ENCODE results near the gene ZNF518B.

ZNF518B gene

GRCh38 chr4:10405672-10406071, 51.6 kb downstream of the ZNF518B start:
- CTCF ChIA-PET: interaction anchor here (3.1 kb wide), 1 partner anchor 246 kb away, joined by 23 read pairs; no protein-coding TSS in a partner anchor
- DNase-seq (ENCODE audit: extremely low spot score): no peak
- TF ChIP-seq CTCF (IDR thresholded peaks at IDR 0.05; ENCODE audit: control extremely low read depth, extremely low read depth, low read depth, missing control alignments): no peak
- POLR2A ChIA-PET: no interaction called here

GRCh38 chr4:10403633-10404445, 53.4 kb downstream of the ZNF518B start:
- CTCF ChIA-PET: interaction anchor here (1.0 to 3.1 kb wide), 11 partner anchors 10 to 390 kb away, joined by 3 to 23 read pairs (median 6); no protein-coding TSS in a partner anchor
- TF ChIP-seq CTCF (IDR thresholded peaks at IDR 0.05; ENCODE audit: control extremely low read depth, extremely low read depth, low read depth, missing control alignments): peak; percentile 32
- DNase-seq (ENCODE audit: extremely low spot score): peak; percentile 18
- POLR2A ChIA-PET: no interaction called here

- DNase-seq (ENCODE audit: extremely low spot score): no peak
- ChIA-PET CTCF (interaction anchor here (1.5 kb wide), 1 partner anchor 241 kb away, joined by 3 read pairs; no protein-coding TSS in a partner anchor), POLR2A (no interaction called here)
- no peak for TF ChIP-seq CTCF (IDR thresholded peaks at IDR 0.05; ENCODE audit: control extremely low read depth, extremely low read depth, low read depth, missing control alignments)
Measured at GRCh38 chr4:10395971-10396580, 61.1 kb downstream of the ZNF518B start.

All from GM10248 (cell line).